ENCODE measurements around the gene ARHGAP24.

DNA sequence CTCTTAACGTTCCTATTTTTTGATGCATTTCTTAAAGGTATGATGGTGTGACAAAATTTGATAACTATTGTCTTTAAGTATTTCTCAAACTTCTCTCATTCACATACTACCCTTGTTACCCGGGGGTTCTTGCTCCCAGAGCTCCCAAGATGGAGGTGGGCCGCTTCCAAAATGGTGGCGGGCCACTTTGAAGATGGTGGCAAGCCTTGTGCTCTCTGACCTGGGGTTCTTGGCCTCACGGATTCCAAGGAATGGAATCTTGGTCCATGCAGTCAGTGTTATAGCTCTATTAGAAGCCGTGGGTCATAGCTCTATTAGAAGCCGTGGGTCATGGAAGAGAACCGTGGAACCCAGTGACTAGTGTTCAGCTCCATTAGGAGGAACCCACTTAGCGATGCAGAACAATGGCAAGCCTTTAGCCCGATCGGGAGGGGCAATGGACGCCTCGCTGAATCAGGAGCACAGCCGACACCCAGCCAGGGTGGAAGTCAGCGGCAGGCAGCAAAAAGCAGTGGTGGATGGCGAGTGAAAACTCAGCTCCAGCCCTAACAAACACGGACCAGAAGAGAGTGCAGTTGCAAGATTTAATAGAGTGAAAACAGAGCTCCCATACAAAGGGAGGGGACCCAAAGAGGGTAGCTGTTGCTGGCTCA is 481.5 kb downstream of the ARHGAP24 start:
- TF ChIP-seq CREB1 (IDR thresholded peaks at IDR 0.05; ENCODE audit: low read depth), result no peak
- TF ChIP-seq NFIC (IDR thresholded peaks at IDR 0.05), result no peak
- no peak for TF ChIP-seq TCF12 (IDR thresholded peaks at IDR 0.05; ENCODE audit: low read depth)
- no peak for TF ChIP-seq CEBPB (IDR thresholded peaks at IDR 0.05)
- TF ChIP-seq EP300 (IDR thresholded peaks at IDR 0.05; ENCODE audit: borderline replicate concordance), result no peak
- TF ChIP-seq RAD21 (IDR thresholded peaks at IDR 0.05; ENCODE audit: low read depth), result no peak
